ENCODE results near the gene CASQ2.

The CASQ2 gene

DNA sequence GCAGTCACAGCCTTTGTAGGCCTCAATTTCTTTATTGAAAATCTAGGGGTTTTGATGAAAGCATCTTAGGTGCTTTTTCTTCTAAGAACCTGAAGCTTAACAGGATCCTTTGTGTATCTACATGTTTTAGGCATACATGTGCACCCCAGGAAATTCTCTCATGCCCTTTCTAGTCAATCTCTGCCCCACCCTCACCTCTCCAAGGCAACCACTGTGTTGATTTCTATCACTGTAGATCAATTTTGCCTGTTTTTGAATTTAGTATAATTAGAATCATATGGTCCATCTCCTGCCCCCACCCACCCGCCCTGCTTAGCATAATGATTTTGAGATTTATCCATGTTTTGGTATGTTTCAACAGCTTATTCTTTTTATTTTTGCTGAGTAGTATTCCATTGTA lies 107.4 kb downstream of the CASQ2 start:
- Histone ChIP-seq H3K27ac (no peak overlapping the region), H3K4me3 (ENCODE audit: low read depth, low read length) (no peak overlapping the region), H3K27me3 (replicated peaks) (no peaks in the 10 kb centered on the region), H3K36me3 (replicated peaks) (peaks cover 34% of the 10 kb centered on the region)
- in situ Hi-C loops (cut with HindIII; ENCODE audit: low pct_ligation_motif_present, low sequenced_read_pairs), result no loop called here
- no peak for TF ChIP-seq CTCF (IDR thresholded peaks at IDR 0.05; ENCODE audit: low read depth, low read length, missing control alignments)
- no peak for DNase-seq

GRCh38 chr1:115660151-115660550 lies 108.4 kb downstream of the CASQ2 start:
- in situ Hi-C loops (cut with HindIII; ENCODE audit: low pct_ligation_motif_present, low sequenced_read_pairs), result no loop called here
- H3K27me3 ChIP-seq (replicated peaks), result no peaks in the 10 kb centered on the region
- no peak overlapping the region for H3K4me3 ChIP-seq (ENCODE audit: low read depth, low read length)
- no peak for TF ChIP-seq CTCF (IDR thresholded peaks at IDR 0.05; ENCODE audit: low read depth, low read length, missing control alignments)
- no peak for DNase-seq
- H3K27ac ChIP-seq, result no peak overlapping the region
- peaks cover 30% of the 10 kb centered on the region for H3K36me3 ChIP-seq (replicated peaks)

DNA sequence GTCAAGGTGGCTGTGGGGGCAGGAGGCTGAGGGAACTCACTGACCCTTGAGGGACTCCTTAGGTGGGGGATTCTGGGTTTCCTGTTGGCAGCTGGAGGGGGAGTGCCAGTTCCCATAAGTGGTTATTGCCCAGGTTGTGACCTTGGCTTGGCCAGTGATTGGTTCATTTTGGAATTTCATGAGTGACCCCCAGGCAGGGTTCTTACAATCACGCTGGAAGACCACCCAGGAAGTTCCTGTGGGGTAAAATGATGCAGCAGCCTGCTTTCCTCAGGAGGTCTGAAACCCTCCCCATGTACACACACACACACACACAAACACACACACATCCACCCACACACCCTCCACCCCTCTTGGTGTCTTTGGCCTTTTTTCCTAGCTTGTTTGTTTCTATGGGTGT lies 109.9 kb downstream of the CASQ2 start:
- TF ChIP-seq CTCF (IDR thresholded peaks at IDR 0.05; ENCODE audit: low read depth, low read length, missing control alignments), result no peak
- Histone ChIP-seq H3K27ac (no peak overlapping the region), H3K27me3 (replicated peaks) (no peaks in the 10 kb centered on the region), H3K36me3 (replicated peaks) (peaks cover 16% of the 10 kb centered on the region), H3K4me3 (ENCODE audit: low read depth, low read length) (no peak overlapping the region)
- in situ Hi-C loops (cut with HindIII; ENCODE audit: low pct_ligation_motif_present, low sequenced_read_pairs), result no loop called here
- no peak for DNase-seq

DNA sequence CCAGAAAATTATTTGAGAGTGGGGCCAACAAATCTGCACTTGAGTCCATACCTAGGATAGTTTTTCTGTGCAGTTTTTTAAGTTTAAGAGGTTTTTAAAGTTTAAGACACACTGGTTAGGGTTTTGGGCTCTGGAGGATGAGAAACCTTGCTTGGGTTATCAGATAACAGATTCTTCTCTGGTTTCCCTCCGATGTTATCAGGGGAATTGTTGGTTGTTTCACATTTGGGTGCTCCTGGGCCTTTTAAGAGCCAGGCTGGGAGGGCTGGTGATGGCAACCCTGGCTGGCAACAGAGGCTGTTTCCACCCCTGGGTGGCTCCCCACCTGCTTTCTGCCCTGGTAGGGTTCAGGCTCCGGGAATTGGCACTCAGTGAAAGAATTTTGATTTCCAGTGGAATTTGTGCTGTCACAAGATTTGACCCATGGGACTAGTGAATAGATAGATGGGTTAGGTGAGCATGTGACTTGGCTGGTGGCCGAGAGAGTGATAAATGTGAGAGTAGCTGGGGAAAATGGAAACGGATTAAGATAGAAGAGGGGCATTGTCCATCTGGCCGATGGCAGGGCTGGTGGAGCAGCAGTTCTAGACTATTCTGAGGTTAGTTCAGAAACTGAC lies 111.9 kb downstream of the CASQ2 start:
- Histone ChIP-seq H3K27ac (no peak overlapping the region), H3K4me3 (ENCODE audit: low read depth, low read length) (no peak overlapping the region), H3K36me3 (replicated peaks) (peaks cover 13% of the 10 kb centered on the region), H3K27me3 (replicated peaks) (no peaks in the 10 kb centered on the region)
- in situ Hi-C loops (cut with HindIII; ENCODE audit: low pct_ligation_motif_present, low sequenced_read_pairs), result no loop called here
- DNase-seq, result no peak
- TF ChIP-seq CTCF (IDR thresholded peaks at IDR 0.05; ENCODE audit: low read depth, low read length, missing control alignments), result no peak

- Histone ChIP-seq H3K4me3 (ENCODE audit: low read depth, low read length) (no peak overlapping the region), H3K36me3 (replicated peaks) (peaks cover 13% of the 10 kb centered on the region), H3K27ac (no peak overlapping the region), H3K27me3 (replicated peaks) (no peaks in the 10 kb centered on the region)
- no peak for TF ChIP-seq CTCF (IDR thresholded peaks at IDR 0.05; ENCODE audit: low read depth, low read length, missing control alignments)
- in situ Hi-C loops (cut with HindIII; ENCODE audit: low pct_ligation_motif_present, low sequenced_read_pairs), result no loop called here
- DNase-seq, result no peak
Observed at GRCh38 chr1:115655916-115656315, 112.6 kb downstream of the CASQ2 start.

GRCh38 chr1:115655306-115655663 lies 113.2 kb downstream of the CASQ2 start:
- in situ Hi-C loops (cut with HindIII; ENCODE audit: low pct_ligation_motif_present, low sequenced_read_pairs), result no loop called here
- Histone ChIP-seq H3K4me3 (ENCODE audit: low read depth, low read length) (no peak overlapping the region), H3K27ac (no peak overlapping the region), H3K27me3 (replicated peaks) (no peaks in the 10 kb centered on the region), H3K36me3 (replicated peaks) (peaks cover 11% of the 10 kb centered on the region)
- TF ChIP-seq CTCF (IDR thresholded peaks at IDR 0.05; ENCODE audit: low read depth, low read length, missing control alignments), result no peak
- no peak for DNase-seq
